ENCODE measurements around the gene PACS1.
A peak's percentile ranks its signal among the peaks of the same experiment; 100 is the strongest.
"Not testable (repeated sequence)": the region's sequence is repeated elsewhere in the genome, so short reads cannot be mapped to it uniquely, and the experiment has no call there.

Gene PACS1

GRCh38 chr11:66069715-66070603 is at the start of gene PACS1:
TSS of gene PACS1 (plus strand) at chr11:66070272. CDS start at chr11:66070487, 215 bp downstream.
- TF ChIP-seq, protein P1, sequence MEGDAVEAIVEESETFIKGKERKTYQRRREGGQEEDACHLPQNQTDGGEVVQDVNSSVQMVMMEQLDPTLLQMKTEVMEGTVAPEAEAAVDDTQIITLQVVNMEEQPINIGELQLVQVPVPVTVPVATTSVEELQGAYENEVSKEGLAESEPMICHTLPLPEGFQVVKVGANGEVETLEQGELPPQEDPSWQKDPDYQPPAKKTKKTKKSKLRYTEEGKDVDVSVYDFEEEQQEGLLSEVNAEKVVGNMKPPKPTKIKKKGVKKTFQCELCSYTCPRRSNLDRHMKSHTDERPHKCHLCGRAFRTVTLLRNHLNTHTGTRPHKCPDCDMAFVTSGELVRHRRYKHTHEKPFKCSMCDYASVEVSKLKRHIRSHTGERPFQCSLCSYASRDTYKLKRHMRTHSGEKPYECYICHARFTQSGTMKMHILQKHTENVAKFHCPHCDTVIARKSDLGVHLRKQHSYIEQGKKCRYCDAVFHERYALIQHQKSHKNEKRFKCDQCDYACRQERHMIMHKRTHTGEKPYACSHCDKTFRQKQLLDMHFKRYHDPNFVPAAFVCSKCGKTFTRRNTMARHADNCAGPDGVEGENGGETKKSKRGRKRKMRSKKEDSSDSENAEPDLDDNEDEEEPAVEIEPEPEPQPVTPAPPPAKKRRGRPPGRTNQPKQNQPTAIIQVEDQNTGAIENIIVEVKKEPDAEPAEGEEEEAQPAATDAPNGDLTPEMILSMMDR (IDR thresholded peaks at IDR 0.05; ENCODE audit: borderline replicate concordance, control extremely low read depth, extremely low read depth, insufficient read depth, missing control alignments) = no peak
- in situ Hi-C loops (cut with MboI; ENCODE audit: low sequenced_read_pairs, unreplicated experiment) = no loop called here
- peak; percentile 91 for DNase-seq (ENCODE audit: low spot score)

DNA sequence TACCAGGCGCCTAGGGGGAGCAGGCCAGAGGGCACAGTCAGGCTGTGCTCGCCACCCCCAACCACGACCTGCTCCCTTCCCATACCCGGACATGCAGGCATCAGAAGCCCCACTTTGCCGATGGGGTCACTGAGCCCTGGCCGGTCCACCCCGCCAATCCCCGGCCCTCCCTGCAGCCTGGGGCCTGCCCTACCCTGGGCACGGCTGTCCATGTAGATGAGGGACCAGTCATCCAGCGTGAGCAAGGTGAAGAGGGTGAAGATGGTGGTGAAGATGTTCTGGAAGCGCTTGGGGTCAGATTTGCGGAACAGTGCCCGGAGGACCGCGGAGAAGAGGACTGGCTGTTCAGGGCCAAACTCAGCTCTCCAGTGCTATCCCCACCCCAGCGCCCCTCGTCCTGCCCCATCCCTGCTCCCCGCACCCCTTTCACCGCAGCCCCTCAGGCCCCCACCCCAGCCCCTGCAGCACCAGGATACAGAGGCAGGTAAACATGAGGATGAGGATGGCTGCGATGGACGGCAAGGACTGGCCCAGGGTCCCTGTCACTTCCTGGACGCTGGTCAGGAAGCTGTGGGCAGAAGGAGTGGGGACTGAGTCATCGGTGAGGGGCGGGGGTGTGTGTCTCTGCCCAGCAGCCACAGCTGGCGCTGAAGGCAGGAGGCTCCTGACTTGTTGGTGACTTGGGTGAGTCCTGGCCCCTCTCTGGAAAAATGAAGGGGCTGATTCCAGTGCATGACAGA is 49.3 kb upstream of the PACS1 start:
- TF ChIP-seq, protein P1 (IDR thresholded peaks at IDR 0.05; ENCODE audit: borderline replicate concordance, control extremely low read depth, extremely low read depth, insufficient read depth, missing control alignments) = no peak
- in situ Hi-C loops (cut with MboI; ENCODE audit: low sequenced_read_pairs, unreplicated experiment) = no loop called here
- DNase-seq (ENCODE audit: low spot score) = peak; percentile 22

DNA sequence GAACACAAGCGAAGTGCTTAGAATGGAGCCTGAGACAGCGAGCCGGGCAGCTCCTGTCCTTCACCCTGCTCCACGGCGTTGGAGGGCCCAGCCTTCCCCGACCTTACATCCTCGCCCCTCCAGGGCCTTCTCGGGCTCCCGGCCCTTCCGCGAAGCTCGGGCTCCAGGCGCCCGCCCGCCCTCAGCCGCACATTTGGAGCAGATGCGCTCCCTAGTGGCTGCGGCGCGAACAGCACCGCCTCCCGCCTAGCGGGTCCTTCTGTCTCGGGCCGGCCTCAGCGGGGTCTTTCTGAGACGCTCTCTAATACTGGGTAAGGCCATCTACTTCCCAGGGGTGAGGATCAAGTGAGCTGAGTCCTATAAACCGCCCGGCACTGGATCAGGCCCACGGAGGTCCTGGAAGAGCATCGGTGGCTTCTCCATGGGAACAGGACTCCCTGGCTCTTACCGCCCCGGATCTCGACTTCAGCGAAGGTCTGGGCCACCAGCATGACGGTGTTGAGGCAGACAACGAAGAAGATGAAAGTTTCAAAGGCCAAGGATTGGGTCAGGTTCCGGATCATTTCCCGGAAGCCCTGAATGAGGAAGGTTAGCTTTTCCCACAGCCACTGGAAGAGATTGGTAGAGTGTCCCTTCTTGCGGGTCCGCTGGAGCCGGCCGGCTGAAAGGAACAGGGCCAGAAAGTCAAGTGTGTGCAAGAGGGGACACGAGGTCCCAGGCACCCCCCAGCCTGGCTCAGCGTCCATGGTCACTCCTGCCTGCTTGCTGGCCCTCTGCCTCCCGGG is 47.5 kb upstream of the PACS1 start:
- TF ChIP-seq, protein P1 (IDR thresholded peaks at IDR 0.05; ENCODE audit: borderline replicate concordance, control extremely low read depth, extremely low read depth, insufficient read depth, missing control alignments) = peak; percentile 97
- in situ Hi-C loops (cut with MboI; ENCODE audit: low sequenced_read_pairs, unreplicated experiment) = no loop called here
- DNase-seq (ENCODE audit: low spot score) = peak; percentile 94

DNA sequence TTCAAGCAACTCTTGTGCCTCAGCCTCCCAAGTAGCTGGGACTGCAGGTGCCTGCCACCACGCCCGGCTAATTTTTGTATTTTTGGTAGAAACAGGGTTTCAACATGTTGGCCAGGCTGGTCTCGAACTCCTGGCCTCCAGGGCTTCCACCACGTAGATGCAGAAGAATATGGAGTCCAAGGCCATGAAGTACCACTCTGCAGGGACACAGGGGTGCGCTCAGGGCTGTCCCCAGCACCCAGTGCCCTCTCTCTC is 47.0 kb upstream of the PACS1 start:
- DNase-seq (ENCODE audit: low spot score); in situ Hi-C loops (cut with MboI; ENCODE audit: low sequenced_read_pairs, unreplicated experiment): not testable (repeated sequence)

DNA sequence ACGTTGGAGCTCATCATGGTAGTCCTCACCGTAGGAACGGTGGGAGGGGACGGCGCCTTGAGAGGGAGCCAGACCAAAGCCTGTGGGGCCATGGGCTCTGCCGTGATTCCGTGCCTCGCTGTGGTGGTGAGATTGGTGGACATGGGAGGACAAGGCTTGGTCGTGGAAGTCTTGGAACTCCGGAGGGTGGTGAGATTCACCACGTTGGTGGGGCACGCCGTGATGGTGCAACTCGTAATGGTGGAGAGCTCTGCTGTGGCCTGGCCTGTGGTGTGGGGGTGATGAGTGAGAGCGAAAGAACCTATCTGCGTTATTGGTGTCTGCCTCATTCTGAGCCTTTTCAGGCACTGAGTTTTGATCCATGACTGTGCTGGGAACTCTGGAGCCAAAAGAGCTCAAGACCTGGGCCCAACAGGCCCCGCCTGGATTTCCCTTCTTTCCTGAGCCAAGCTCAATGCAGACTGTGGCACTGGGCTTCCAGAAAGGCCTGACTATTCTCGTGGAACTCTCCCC is 44.0 kb upstream of the PACS1 start, which contains the start of gene CATSPER1:
Gene CATSPER1 (minus strand): TSS at position 463 of the 513 bp plus-strand sequence. CDS start 100 bp downstream, at position 363.
- in situ Hi-C loops (cut with MboI; ENCODE audit: low sequenced_read_pairs, unreplicated experiment) = no loop called here

DNA sequence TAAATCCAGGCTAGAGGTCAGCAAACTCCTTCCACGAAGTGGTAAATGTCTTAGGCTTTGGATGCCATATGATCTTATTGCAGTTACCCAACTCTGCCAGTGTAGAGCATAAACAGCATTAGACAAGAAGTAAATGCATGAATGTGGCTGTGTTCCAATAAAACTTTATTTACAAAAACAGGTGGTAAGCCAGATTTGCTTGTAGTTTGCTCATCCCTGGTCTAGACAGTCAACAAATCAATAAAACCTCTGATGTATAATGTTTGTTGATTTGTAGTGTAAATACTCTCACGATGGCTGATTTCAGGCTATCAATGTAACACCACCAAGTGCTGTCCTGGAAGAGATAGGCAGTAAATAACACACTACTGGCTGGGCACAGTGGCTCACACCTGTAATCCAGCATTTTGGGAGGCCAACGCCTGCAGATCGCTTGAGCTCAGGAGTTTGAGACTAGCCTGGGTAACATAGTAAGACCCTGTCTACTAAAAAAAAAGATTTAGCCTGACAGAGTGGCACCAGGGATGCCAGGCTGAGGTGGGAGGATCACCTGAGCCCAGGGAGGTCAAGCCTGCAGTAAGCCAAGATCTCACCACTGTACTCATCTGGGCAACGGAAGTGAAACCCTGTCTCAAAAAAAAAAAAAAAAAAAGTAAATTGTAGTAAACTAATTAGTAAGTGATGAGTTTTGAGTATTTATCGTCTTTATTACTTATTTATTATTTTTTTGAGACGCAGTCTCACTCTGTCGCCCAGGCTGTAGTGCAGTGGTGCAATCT is 36.9 kb upstream of the PACS1 start:
- in situ Hi-C loops (cut with MboI; ENCODE audit: low sequenced_read_pairs, unreplicated experiment) = no loop called here

More for the DNA sequence above, 44.0 kb upstream of the PACS1 start, which contains the start of gene CATSPER1:
- no peak for DNase-seq (ENCODE audit: low spot score)
- TF ChIP-seq, protein P1 (IDR thresholded peaks at IDR 0.05; ENCODE audit: borderline replicate concordance, control extremely low read depth, extremely low read depth, insufficient read depth, missing control alignments) = no peak

More for the DNA sequence above, 36.9 kb upstream of the PACS1 start:
- TF ChIP-seq, protein P1 (IDR thresholded peaks at IDR 0.05; ENCODE audit: borderline replicate concordance, control extremely low read depth, extremely low read depth, insufficient read depth, missing control alignments) = no peak
- no peak for DNase-seq (ENCODE audit: low spot score)

Measured in GM13976 (cell line).